GM12878 (cell line): ENCODE data around the gene TSR3. TPM values are rescaled to one million over a fixed set of nuclear protein-coding genes. Genes with fewer than 3 reads are reported as not detected.
A peak's percentile ranks its signal among the peaks of the same experiment; 100 is the strongest.

Experiments
- ATF7 ChIP-seq: fragments of 450-650 bp; IDR thresholded peaks from 2 replicates; pipeline ENCODE4 v1.6.1; 2016; ENCODE audit warnings: low read depth, mild to moderate bottlenecking
- EED ChIP-seq: sonication (generic); IDR thresholded peaks from 2 replicates; pipeline ENCODE4 v1.6.1; 2016; ENCODE audit warnings: antibody characterized with exemption, low read depth
- EGR1 ChIP-seq, 2 experiments: IDR thresholded peaks; 1 replicate in 1 of 2; 2 replicates in 1 of 2; pipeline ENCODE4 v1.6.1; 2011 to 2012; ENCODE audit warnings: low read depth in 2 of 2, low read length in 2 of 2, borderline replicate concordance in 1 of 2, mild to moderate bottlenecking in 1 of 2, moderate library complexity in 1 of 2
- ETV6 ChIP-seq, 2 experiments: fragments of 450-650 bp in 1 of 2; IDR thresholded peaks in 1 of 2; conservative IDR thresholded peaks in 1 of 2; 2 replicates each; pipeline ENCODE4 v1.6.1; 2014; ENCODE audit warnings: antibody characterized with exemption in 1 of 2, borderline replicate concordance in 1 of 2, low read depth in 1 of 2, mild to moderate bottlenecking in 1 of 2, moderate library complexity in 1 of 2
- GATAD2B ChIP-seq: fragments of 450-650 bp; conservative IDR thresholded peaks from 2 replicates; pipeline ENCODE4 v1.6.1; 2017; ENCODE audit warnings: low read depth, mild to moderate bottlenecking, moderate library complexity
- HDAC6 ChIP-seq: fragments of 200-600 bp; sonication (generic); IDR thresholded peaks from one replicate; pipeline ENCODE4 v1.8.0; 2017; ENCODE audit warnings: antibody characterized with exemption; ENCODE audit not compliant: unreplicated experiment
- IKZF2 ChIP-seq, 2 experiments: fragments of 450-650 bp; IDR thresholded peaks; 2 replicates each; pipeline ENCODE4 v1.6.1; 2017; ENCODE audit warnings: mild to moderate bottlenecking in 2 of 2, moderate library complexity in 2 of 2
- MLLT1 ChIP-seq: fragments of 450-650 bp; IDR thresholded peaks from 2 replicates; pipeline ENCODE4 v1.6.1; 2016; ENCODE audit warnings: mild to moderate bottlenecking
- MTA2 ChIP-seq: fragments of 450-650 bp; IDR thresholded peaks from 2 replicates; pipeline ENCODE4 v1.6.1; 2016; ENCODE audit warnings: low read depth, mild to moderate bottlenecking, moderate library complexity
- NFYB ChIP-seq: IDR thresholded peaks from 2 replicates; pipeline ENCODE4 v1.6.1; 2011; ENCODE audit warnings: low read depth, mild to moderate bottlenecking, low read length, improper control_type of control experiment, moderate library complexity; ENCODE audit not compliant: insufficient read depth
- RUNX3 ChIP-seq: IDR thresholded peaks from 2 replicates; pipeline ENCODE4 v1.6.1; 2012; ENCODE audit warnings: low read length, inconsistent platforms
- SPI1 ChIP-seq: IDR thresholded peaks from 2 replicates; pipeline ENCODE4 v1.6.1; 2011; ENCODE audit warnings: low read depth, mild to moderate bottlenecking, low read length, moderate library complexity, borderline replicate concordance; ENCODE audit not compliant: insufficient read depth
- SREBF1 ChIP-seq: IDR thresholded peaks from 2 replicates; pipeline ENCODE4 v1.6.1; 2012; ENCODE audit warnings: mild to moderate bottlenecking, low read length
- TCF7 ChIP-seq: IDR thresholded peaks from 2 replicates; pipeline ENCODE4 v1.6.1; 2014; ENCODE audit warnings: antibody characterized with exemption, borderline replicate concordance
- polyA plus RNA-seq, 11 experiments: library from polyadenylated mRNA; depleted of rRNA in 4 of 11; unstranded in 6 of 11; stranded (reverse) in 5 of 11; fragments of >200 nt; fragmentation: Nextera tagmentation in 4 of 11; fragmentation: Illumina TruSeq in 1 of 11; extraction: Ambion mirVana in 4 of 11; extraction: Trizol in 1 of 11; gene quantifications; 1 replicate in 1 of 11; 2 replicates in 10 of 11; pipeline versions ENCODE4 v1.2.1 to v1.2.3, GENCODE V29; 2011 to 2016; ENCODE audit warnings: inconsistent platforms in 2 of 11, missing spikeins in 2 of 11, low read depth in 1 of 11
- total RNA-seq, 4 experiments: library from RNA; depleted of rRNA in 3 of 4; stranded (reverse); fragments of >200 nt in 3 of 4; fragmentation: Illumina TruSeq in 1 of 4; extraction: Trizol in 1 of 4; gene quantifications; 2 replicates each; pipeline versions ENCODE4 v1.2.1 to v1.2.3, GENCODE V29; 2013 to 2021
- TF ChIP-seq, protein P1 (sequence below): fragments of 450-650 bp; IDR thresholded peaks from 2 replicates; pipeline ENCODE4 v1.6.1; 2016; ENCODE audit warnings: mild to moderate bottlenecking
- TF ChIP-seq, protein P2 (sequence below): fragments of 450-650 bp; IDR thresholded peaks from 2 replicates; pipeline ENCODE4 v1.6.1; 2018; ENCODE audit warnings: borderline replicate concordance, mild to moderate bottlenecking; ENCODE audit not compliant: partially characterized antibody
- TF ChIP-seq, protein P3 (sequence below): fragments of 450-650 bp; IDR thresholded peaks from 2 replicates; pipeline ENCODE4 v1.6.1; 2014; ENCODE audit warnings: mild to moderate bottlenecking
- TF ChIP-seq, protein P4 (sequence below): fragments of 450-650 bp; IDR thresholded peaks from 2 replicates; pipeline ENCODE4 v1.6.1; 2017; ENCODE audit warnings: mild to moderate bottlenecking

The TSR3 gene
- total and polyA plus RNA-seq, 10 of the 15 experiments (the other 5 are each of a cell fraction or from before 2014, with no cell fraction given), result 3.4 to 108 (median 46.9) TPM

DNA sequence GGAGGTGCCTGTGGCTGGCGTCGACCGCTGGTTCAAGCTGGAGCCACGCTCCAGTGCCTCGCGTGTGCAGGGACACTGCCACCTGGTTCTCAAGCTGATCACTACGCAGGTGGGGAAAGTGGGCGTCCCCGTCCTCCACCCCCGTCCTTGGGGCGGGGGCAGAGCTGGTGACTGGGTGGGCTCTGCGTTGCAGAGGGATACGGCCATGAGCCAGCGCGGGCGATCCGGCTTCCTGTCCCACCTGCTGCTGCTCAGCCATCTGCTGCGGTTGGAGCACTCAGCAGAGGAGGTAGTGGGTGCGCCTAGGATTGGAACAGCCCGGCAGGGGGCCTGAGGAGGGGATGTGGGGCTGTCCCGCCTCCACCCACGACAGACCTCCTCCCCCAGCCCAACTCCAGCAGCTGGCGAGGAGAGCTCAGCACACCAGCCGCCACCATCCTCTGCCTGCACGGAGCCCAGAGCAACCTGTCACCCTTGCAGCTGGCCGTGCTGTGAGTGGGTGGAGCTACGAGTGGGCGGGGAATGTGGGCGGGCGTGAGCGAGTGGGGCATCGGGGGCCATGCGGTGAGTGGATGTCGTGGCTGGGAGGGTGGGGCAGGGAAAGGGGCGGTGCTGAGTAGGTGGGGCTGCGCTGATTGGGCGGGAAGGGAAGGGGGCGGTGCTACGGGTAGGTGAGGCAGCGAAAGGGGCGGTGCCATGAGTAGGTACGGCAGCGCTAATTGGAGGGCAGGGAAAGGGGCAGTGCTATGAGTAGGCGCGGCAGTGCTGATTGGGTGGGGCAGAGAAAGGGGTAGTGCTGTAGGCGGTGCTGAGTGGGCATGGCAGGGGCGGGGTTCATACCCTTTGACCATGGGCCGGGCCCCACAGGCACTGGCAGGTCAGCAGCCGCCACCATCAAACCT is 8.9 kb downstream of the TSR3 start (continued):
- TF ChIP-seq ETV6 (conservative IDR thresholded peaks at IDR 0.05 in 1 of 2, IDR thresholded peaks at IDR 0.05 in 1 of 2; ENCODE audit: borderline replicate concordance in 1 of 2, low read depth in 1 of 2), result no peak
- no peak for TF ChIP-seq TCF7
- no peak for TF ChIP-seq HDAC6
- TF ChIP-seq EGR1 (IDR thresholded peaks at IDR 0.05; ENCODE audit: borderline replicate concordance in 1 of 2, low read depth in 2 of 2, low read length in 2 of 2), result peak; percentile 23 to 91
- 0 out of 4 replicates have a peak, but pooled peaks have one; percentile 14 to 27 for TF ChIP-seq IKZF2 (IDR thresholded peaks at IDR 0.05)
- peak; percentile 40; the same call in 1 of the 2 replicates for TF ChIP-seq EED
- TF ChIP-seq GATAD2B, result peak; percentile 76; the same call in 1 of the 2 replicates
- TF ChIP-seq, protein P1, sequence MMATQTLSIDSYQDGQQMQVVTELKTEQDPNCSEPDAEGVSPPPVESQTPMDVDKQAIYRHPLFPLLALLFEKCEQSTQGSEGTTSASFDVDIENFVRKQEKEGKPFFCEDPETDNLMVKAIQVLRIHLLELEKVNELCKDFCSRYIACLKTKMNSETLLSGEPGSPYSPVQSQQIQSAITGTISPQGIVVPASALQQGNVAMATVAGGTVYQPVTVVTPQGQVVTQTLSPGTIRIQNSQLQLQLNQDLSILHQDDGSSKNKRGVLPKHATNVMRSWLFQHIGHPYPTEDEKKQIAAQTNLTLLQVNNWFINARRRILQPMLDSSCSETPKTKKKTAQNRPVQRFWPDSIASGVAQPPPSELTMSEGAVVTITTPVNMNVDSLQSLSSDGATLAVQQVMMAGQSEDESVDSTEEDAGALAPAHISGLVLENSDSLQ, result peak; percentile 47; the same call in 1 of the 2 replicates
- TF ChIP-seq NFYB, result peak; percentile 79
- TF ChIP-seq, protein P2, sequence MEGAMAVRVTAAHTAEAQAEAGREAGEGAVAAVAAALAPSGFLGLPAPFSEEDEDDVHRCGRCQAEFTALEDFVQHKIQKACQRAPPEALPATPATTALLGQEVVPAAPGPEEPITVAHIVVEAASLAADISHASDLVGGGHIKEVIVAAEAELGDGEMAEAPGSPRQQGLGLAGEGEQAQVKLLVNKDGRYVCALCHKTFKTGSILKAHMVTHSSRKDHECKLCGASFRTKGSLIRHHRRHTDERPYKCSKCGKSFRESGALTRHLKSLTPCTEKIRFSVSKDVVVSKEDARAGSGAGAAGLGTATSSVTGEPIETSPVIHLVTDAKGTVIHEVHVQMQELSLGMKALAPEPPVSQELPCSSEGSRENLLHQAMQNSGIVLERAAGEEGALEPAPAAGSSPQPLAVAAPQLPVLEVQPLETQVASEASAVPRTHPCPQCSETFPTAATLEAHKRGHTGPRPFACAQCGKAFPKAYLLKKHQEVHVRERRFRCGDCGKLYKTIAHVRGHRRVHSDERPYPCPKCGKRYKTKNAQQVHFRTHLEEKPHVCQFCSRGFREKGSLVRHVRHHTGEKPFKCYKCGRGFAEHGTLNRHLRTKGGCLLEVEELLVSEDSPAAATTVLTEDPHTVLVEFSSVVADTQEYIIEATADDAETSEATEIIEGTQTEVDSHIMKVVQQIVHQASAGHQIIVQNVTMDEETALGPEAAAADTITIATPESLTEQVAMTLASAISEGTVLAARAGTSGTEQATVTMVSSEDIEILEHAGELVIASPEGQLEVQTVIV, result no peak
- peak; percentile 39; the same call in 1 of the 2 replicates for TF ChIP-seq SPI1
- TF ChIP-seq SREBF1, result no peak
- TF ChIP-seq ATF7, result 0 out of 2 replicates have a peak, but pooled peaks have one; percentile 30
- TF ChIP-seq, protein P3, sequence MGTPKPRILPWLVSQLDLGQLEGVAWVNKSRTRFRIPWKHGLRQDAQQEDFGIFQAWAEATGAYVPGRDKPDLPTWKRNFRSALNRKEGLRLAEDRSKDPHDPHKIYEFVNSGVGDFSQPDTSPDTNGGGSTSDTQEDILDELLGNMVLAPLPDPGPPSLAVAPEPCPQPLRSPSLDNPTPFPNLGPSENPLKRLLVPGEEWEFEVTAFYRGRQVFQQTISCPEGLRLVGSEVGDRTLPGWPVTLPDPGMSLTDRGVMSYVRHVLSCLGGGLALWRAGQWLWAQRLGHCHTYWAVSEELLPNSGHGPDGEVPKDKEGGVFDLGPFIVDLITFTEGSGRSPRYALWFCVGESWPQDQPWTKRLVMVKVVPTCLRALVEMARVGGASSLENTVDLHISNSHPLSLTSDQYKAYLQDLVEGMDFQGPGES, result peak; percentile 61
- 0 out of 2 replicates have a peak, but pooled peaks have one; percentile 15 for TF ChIP-seq MTA2
- TF ChIP-seq MLLT1, result peak; percentile 24; the same call in 1 of the 2 replicates
- TF ChIP-seq, protein P4, sequence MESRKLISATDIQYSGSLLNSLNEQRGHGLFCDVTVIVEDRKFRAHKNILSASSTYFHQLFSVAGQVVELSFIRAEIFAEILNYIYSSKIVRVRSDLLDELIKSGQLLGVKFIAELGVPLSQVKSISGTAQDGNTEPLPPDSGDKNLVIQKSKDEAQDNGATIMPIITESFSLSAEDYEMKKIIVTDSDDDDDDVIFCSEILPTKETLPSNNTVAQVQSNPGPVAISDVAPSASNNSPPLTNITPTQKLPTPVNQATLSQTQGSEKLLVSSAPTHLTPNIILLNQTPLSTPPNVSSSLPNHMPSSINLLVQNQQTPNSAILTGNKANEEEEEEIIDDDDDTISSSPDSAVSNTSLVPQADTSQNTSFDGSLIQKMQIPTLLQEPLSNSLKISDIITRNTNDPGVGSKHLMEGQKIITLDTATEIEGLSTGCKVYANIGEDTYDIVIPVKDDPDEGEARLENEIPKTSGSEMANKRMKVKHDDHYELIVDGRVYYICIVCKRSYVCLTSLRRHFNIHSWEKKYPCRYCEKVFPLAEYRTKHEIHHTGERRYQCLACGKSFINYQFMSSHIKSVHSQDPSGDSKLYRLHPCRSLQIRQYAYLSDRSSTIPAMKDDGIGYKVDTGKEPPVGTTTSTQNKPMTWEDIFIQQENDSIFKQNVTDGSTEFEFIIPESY, result no peak
- TF ChIP-seq RUNX3, result peak; percentile 47
